ENCODE data around the gene CXorf58.

Gene CXorf58

GRCh38 chrX:23945206-23945605 is 37.4 kb downstream of the CXorf58 start:
- Histone ChIP-seq H3K27me3 (ENCODE audit: insufficient read depth, low read length, poor library complexity, severe bottlenecking) (no peaks in the 10 kb centered on the region), H3K4me3 (ENCODE audit: low read length, poor library complexity, severe bottlenecking) (no peak overlapping the region), H3K36me3 (ENCODE audit: insufficient read depth, low read length) (no peaks in the 10 kb centered on the region), H3K9me2 (replicated peaks; ENCODE audit: low read depth, low read length) (no peaks in the 10 kb centered on the region), H3F3A (ENCODE audit: low read depth) (no peaks in the 10 kb centered on the region), H3K79me2 (ENCODE audit: insufficient read depth, low read length) (no peaks in the 10 kb centered on the region), H3K4me2 (ENCODE audit: low read depth, low read length, poor library complexity, severe bottlenecking) (no peak overlapping the region), H3K4me1 (ENCODE audit: insufficient read depth, low read length, poor library complexity, severe bottlenecking) (no peaks in the 10 kb centered on the region), H3K9me3 (ENCODE audit: insufficient read depth, low read depth, low read length) (no peaks in the 10 kb centered on the region), H2AFZ (ENCODE audit: low read length) (no peak overlapping the region), H4K20me1 (ENCODE audit: insufficient read depth, low read length, poor library complexity, severe bottlenecking) (no peaks in the 10 kb centered on the region), H3K9ac (ENCODE audit: low read depth, low read length, poor library complexity, severe bottlenecking) (no peak overlapping the region)
- TF ChIP-seq EZH2phosphoT487 (IDR thresholded peaks at IDR 0.05; ENCODE audit: borderline replicate concordance) (no peak), CTCF (conservative IDR thresholded peaks at IDR 0.05; ENCODE audit: low read length) (no peak)

- no peaks in the 10 kb centered on the region for H3K27me3 ChIP-seq (ENCODE audit: insufficient read depth, low read length, poor library complexity, severe bottlenecking)
- H2AFZ ChIP-seq (ENCODE audit: low read length) = peak overlapping the region; percentile 98; the same call in 1 of the 2 replicates
- no peaks in the 10 kb centered on the region for H4K20me1 ChIP-seq (ENCODE audit: insufficient read depth, low read length, poor library complexity, severe bottlenecking)
- H3F3A ChIP-seq (ENCODE audit: low read depth) = no peaks in the 10 kb centered on the region
- TF ChIP-seq CTCF (conservative IDR thresholded peaks at IDR 0.05; ENCODE audit: low read length) (no peak), EZH2phosphoT487 (IDR thresholded peaks at IDR 0.05; ENCODE audit: borderline replicate concordance) (no peak)
- no peaks in the 10 kb centered on the region for H3K9me3 ChIP-seq (ENCODE audit: insufficient read depth, low read depth, low read length)
- H3K9me2 ChIP-seq (replicated peaks; ENCODE audit: low read depth, low read length) = no peaks in the 10 kb centered on the region
- H3K4me3 ChIP-seq (ENCODE audit: low read length, poor library complexity, severe bottlenecking) = peak overlapping the region; percentile 69
- H3K4me1 ChIP-seq (ENCODE audit: insufficient read depth, low read length, poor library complexity, severe bottlenecking) = peaks cover 4% of the 10 kb centered on the region
- H3K9ac ChIP-seq (ENCODE audit: low read depth, low read length, poor library complexity, severe bottlenecking) = no peak overlapping the region
- no peaks in the 10 kb centered on the region for H3K36me3 ChIP-seq (ENCODE audit: insufficient read depth, low read length)
- H3K4me2 ChIP-seq (ENCODE audit: low read depth, low read length, poor library complexity, severe bottlenecking) = peak overlapping the region; percentile 68
- no peaks in the 10 kb centered on the region for H3K79me2 ChIP-seq (ENCODE audit: insufficient read depth, low read length)
Observed at GRCh38 chrX:23952391-23952790, 44.6 kb downstream of the CXorf58 start.

- no peaks in the 10 kb centered on the region for H3K36me3 ChIP-seq (ENCODE audit: insufficient read depth, low read length)
- no peaks in the 10 kb centered on the region for H3K9me3 ChIP-seq (ENCODE audit: insufficient read depth, low read depth, low read length)
- H3K4me3 ChIP-seq (ENCODE audit: low read length, poor library complexity, severe bottlenecking) = peak overlapping the region; percentile 69
- H3K27me3 ChIP-seq (ENCODE audit: insufficient read depth, low read length, poor library complexity, severe bottlenecking) = no peaks in the 10 kb centered on the region
- H3K4me2 ChIP-seq (ENCODE audit: low read depth, low read length, poor library complexity, severe bottlenecking) = peak overlapping the region; percentile 68
- H3K4me1 ChIP-seq (ENCODE audit: insufficient read depth, low read length, poor library complexity, severe bottlenecking) = peaks cover 9% of the 10 kb centered on the region
- H2AFZ ChIP-seq (ENCODE audit: low read length) = peak overlapping the region; percentile 98
- H3K9me2 ChIP-seq (replicated peaks; ENCODE audit: low read depth, low read length) = no peaks in the 10 kb centered on the region
- no peaks in the 10 kb centered on the region for H3F3A ChIP-seq (ENCODE audit: low read depth)
- peak overlapping the region; percentile 66 for H3K9ac ChIP-seq (ENCODE audit: low read depth, low read length, poor library complexity, severe bottlenecking)
- no peaks in the 10 kb centered on the region for H4K20me1 ChIP-seq (ENCODE audit: insufficient read depth, low read length, poor library complexity, severe bottlenecking)
- no peaks in the 10 kb centered on the region for H3K79me2 ChIP-seq (ENCODE audit: insufficient read depth, low read length)
- no peak for TF ChIP-seq CTCF (conservative IDR thresholded peaks at IDR 0.05; ENCODE audit: low read length)
Observed at GRCh38 chrX:23952984-23953907, 45.4 kb downstream of the CXorf58 start.
